MCF 10A (cell line): ENCODE data around the gene SYNDIG1. TPM values are rescaled to one million over a fixed set of nuclear protein-coding genes. Genes with fewer than 3 reads are reported as not detected.

ENCODE experiments used
- BruUV-seq: library from RNA; stranded (reverse); fragments of 400-500 nt; replicated peaks from 2 replicates; lab custom pipeline; 2021; lab: Mats Ljungman, UMichigan
- CTCF ChIA-PET: fragments of 300-600 bp; sonication (Branson Sonifier 250); formaldehyde crosslinking; extraction: SDS; loops from one replicate; lab custom pipeline; 2021; ENCODE audit warnings: antibody characterized with exemption, inconsistent platforms; lab: Yijun Ruan, JAX
- POLR2A ChIA-PET: fragments of 300-600, 350-650 bp; sonication (Branson Sonifier 250); formaldehyde crosslinking; extraction: SDS; loops from one replicate; lab custom pipeline; 2020; ENCODE audit warnings: antibody characterized with exemption, inconsistent platforms; lab: Yijun Ruan, JAX
- DNase-seq: peaks from one replicate; pipeline ENCODE4 v3.0.0-alpha.2; 2018; ENCODE audit not compliant: unreplicated experiment
- H3K27ac Mint-ChIP-seq: one replicate; pipeline ENCODE4 v1.8.0; 2022; ENCODE audit warnings: mild to moderate bottlenecking, low read depth, mixed read lengths; ENCODE audit not compliant: unreplicated experiment
- H3K27me3 Mint-ChIP-seq: one replicate; pipeline ENCODE4 v1.8.0; 2022; ENCODE audit warnings: mixed read lengths; ENCODE audit not compliant: insufficient read depth, unreplicated experiment
- H3K36me3 Mint-ChIP-seq: one replicate; pipeline ENCODE4 v1.8.0; 2022; ENCODE audit warnings: mild to moderate bottlenecking, moderate library complexity, mixed read lengths; ENCODE audit not compliant: insufficient read depth, unreplicated experiment
- H3K4me1 Mint-ChIP-seq: one replicate; pipeline ENCODE4 v1.8.0; 2022; ENCODE audit warnings: mixed read lengths; ENCODE audit not compliant: insufficient read depth, unreplicated experiment
- H3K4me3 Mint-ChIP-seq: one replicate; pipeline ENCODE4 v1.8.0; 2022; ENCODE audit warnings: mild to moderate bottlenecking, moderate library complexity, mixed read lengths; ENCODE audit not compliant: unreplicated experiment
- H3K9me3 Mint-ChIP-seq: one replicate; pipeline ENCODE4 v1.8.0; 2022; ENCODE audit warnings: mixed read lengths; ENCODE audit not compliant: unreplicated experiment
- intact Hi-C: fragments of 100-400 bp; cut with micrococcal nuclease; formaldehyde crosslinking; loops from 2 replicates; pipeline ENCODE4 v1.14.1; 2022
- total RNA-seq: library from RNA; stranded (reverse); gene quantifications from 2 replicates; pipeline ENCODE4 v1.2.3, GENCODE V29; 2022
- TF ChIP-seq, protein P1 (sequence below): fragments of 200-600 bp; IDR thresholded peaks from one replicate; pipeline ENCODE4 v1.8.0; 2022; ENCODE audit warnings: antibody characterized with exemption, mild to moderate bottlenecking; ENCODE audit not compliant: unreplicated experiment

Gene SYNDIG1
- total RNA-seq, 1 experiment from 2014 or later: not detected

DNA sequence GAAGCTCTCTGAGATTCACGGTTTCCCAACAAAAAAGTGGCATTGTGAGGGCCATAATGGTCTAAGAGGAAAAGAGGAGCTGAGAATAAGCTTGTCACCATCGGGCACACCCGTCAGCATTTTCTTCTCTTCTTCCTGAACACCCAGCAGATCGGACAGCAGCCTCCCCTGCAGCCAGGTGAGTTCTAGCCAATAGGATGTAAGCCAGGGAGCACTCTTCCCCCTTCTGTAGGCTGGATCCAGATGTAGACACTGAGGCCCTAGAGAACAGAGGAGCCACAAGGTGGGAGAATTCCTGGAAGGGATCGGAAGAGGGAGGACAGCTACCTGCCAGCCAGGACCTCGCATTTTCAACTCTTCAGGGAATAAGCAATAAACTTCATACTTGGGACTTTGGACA is 228.0 kb downstream of the SYNDIG1 start:
- TF ChIP-seq, protein P1, sequence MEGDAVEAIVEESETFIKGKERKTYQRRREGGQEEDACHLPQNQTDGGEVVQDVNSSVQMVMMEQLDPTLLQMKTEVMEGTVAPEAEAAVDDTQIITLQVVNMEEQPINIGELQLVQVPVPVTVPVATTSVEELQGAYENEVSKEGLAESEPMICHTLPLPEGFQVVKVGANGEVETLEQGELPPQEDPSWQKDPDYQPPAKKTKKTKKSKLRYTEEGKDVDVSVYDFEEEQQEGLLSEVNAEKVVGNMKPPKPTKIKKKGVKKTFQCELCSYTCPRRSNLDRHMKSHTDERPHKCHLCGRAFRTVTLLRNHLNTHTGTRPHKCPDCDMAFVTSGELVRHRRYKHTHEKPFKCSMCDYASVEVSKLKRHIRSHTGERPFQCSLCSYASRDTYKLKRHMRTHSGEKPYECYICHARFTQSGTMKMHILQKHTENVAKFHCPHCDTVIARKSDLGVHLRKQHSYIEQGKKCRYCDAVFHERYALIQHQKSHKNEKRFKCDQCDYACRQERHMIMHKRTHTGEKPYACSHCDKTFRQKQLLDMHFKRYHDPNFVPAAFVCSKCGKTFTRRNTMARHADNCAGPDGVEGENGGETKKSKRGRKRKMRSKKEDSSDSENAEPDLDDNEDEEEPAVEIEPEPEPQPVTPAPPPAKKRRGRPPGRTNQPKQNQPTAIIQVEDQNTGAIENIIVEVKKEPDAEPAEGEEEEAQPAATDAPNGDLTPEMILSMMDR: no peak
- no peaks in the 10 kb centered on the region for H3K36me3 Mint-ChIP-seq
- DNase-seq: no peak
- no peak overlapping the region for H3K4me3 Mint-ChIP-seq
- no peaks in the 10 kb centered on the region for H3K27me3 Mint-ChIP-seq
- peaks cover 8% of the 10 kb centered on the region for H3K9me3 Mint-ChIP-seq
- no TSS peak for BruUV-seq
- intact Hi-C loops: no loop called here
- CTCF ChIA-PET: interaction anchor here (0.5 kb wide), 1 partner anchor 78 kb away, joined by 3 read pairs; no protein-coding TSS in a partner anchor
- no peaks in the 10 kb centered on the region for H3K4me1 Mint-ChIP-seq
- POLR2A ChIA-PET: no interaction called here
- no peak overlapping the region for H3K27ac Mint-ChIP-seq

DNA sequence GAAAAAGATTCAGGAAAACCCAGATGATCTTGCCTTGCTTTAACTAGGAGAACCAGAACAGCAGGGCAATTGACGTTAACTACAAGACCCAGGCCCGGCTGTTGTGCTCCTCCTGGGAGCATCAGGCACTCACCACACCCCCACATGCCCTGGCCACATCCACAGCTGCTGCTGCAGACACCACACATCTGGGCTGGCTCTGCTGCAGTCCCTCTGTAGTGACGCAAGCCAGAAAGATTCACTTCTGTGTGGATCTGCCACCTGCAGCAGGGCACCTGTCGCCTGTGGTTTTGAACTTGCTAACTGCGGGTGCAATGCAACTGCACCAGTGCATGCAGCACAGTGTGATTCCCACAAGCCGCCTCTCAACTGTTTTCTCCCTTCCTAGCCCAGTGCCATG is 228.8 kb downstream of the SYNDIG1 start:
- H3K4me1 Mint-ChIP-seq: no peaks in the 10 kb centered on the region
- H3K4me3 Mint-ChIP-seq: no peak overlapping the region
- H3K27ac Mint-ChIP-seq: no peak overlapping the region
- H3K9me3 Mint-ChIP-seq: peaks cover 8% of the 10 kb centered on the region
- no peaks in the 10 kb centered on the region for H3K36me3 Mint-ChIP-seq
- BruUV-seq: no TSS peak
- ChIA-PET CTCF (no interaction called here), POLR2A (no interaction called here)
- TF ChIP-seq, protein P1: no peak
- H3K27me3 Mint-ChIP-seq: no peaks in the 10 kb centered on the region
- DNase-seq: no peak
- intact Hi-C loops: no loop called here

DNA sequence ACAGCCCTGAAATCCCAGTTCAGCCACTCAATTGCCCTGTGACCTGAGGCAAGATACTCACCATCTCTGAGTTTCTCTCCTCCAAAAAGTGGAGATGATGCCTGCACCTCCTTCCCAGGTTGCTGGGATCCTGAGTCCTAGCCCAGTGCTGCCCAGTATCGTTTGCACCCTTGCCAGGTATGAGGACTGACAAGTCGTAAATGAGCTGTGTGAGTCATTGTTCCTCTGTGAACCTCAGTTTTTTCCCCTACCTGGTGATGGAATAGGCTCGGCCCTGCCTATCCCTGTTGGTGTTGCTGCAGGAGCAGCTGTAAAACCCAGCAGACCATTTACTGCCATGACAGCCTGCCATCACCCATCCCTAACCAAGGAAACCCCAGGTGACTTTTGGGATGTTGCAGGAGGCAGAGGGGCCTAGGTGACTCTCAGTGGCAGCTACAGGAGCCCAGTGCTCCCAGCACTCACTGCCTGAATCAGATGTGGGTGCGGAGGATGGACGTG is 229.3 kb downstream of the SYNDIG1 start:
- no peaks in the 10 kb centered on the region for H3K27me3 Mint-ChIP-seq
- POLR2A ChIA-PET: no interaction called here
- DNase-seq: no peak
- no peaks in the 10 kb centered on the region for H3K36me3 Mint-ChIP-seq
- no peak overlapping the region for H3K4me3 Mint-ChIP-seq
- peaks cover 8% of the 10 kb centered on the region for H3K9me3 Mint-ChIP-seq
- H3K27ac Mint-ChIP-seq: no peak overlapping the region
- BruUV-seq: no TSS peak
- intact Hi-C loops: no loop called here
- CTCF ChIA-PET: interaction anchor here (0.6 kb wide), 1 partner anchor 59 kb away, joined by 3 read pairs; no protein-coding TSS in a partner anchor
- no peaks in the 10 kb centered on the region for H3K4me1 Mint-ChIP-seq
- TF ChIP-seq, protein P1: no peak

DNA sequence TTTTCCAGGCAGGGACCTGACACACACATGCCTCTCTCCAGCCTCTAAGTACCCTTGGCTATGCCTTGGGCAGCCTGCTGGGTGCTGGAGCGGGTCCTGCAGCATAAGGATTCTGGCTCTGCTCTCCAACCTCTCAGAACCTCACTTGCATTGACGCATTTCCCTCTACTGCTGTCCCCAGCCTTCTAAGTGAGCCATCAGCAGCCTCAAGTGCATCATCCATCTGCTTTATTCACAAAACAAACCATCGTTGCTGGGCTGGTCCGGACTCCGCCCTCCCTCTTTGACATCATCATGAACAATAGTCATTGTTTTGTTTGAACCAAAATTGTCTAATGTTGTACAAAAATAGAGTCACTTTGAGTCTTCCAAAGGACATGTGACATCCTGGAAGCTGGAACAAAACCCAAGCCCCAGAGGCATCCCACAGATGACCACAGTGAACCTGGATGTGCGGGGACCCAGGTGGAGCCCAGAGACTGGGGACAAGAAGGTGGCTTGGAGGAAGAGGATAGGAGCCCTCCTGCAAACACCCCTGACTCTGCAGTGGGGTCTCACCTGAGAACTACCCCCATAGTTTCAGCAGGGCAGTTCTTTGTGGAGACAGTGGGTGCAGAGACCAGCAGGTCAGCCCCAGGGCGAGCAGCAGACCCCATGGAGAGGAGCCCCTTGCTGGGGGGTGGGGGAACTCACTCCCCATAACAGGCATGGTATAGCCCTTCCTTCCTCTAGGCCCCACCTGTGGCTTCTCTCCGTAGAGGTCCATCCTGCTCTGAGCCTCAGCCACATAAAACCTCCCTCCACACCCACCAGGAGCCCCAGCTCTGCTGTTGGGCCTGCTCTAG is 230.1 kb downstream of the SYNDIG1 start:
- Mint-ChIP-seq H3K4me3 (no peak overlapping the region), H3K27ac (no peak overlapping the region), H3K9me3 (peaks cover 8% of the 10 kb centered on the region), H3K36me3 (no peaks in the 10 kb centered on the region), H3K27me3 (no peaks in the 10 kb centered on the region), H3K4me1 (no peaks in the 10 kb centered on the region)
- CTCF ChIA-PET: interaction anchor here (0.7 kb wide), 1 partner anchor 177 kb away, joined by 3 read pairs; no protein-coding TSS in a partner anchor
- intact Hi-C loops: no loop called here
- TF ChIP-seq, protein P1: no peak
- no TSS peak for BruUV-seq
- no peak for DNase-seq
- POLR2A ChIA-PET: no interaction called here
